HepG2 (cell line): ENCODE measurements around the gene LOX. TPM values are rescaled to one million over a fixed set of nuclear protein-coding genes. Genes with fewer than 3 reads are reported as not detected.

Experiments used
- ARNT2 ChIP-seq: sonication (generic); formaldehyde crosslinking; IDR thresholded peaks from 2 replicates; pipeline ENCODE4 v1.8.0; 2022; ENCODE audit warnings: mild to moderate bottlenecking, low read depth, missing genetic modification reagents, moderate library complexity
- ATM ChIP-seq: fragments of 450-650 bp; IDR thresholded peaks from 2 replicates; pipeline ENCODE4 v1.7.1; 2017; ENCODE audit warnings: mild to moderate bottlenecking, borderline replicate concordance
- ATRX ChIP-seq: sonication (generic); formaldehyde crosslinking; IDR thresholded peaks from 2 replicates; pipeline ENCODE4 v1.4.0; 2020; ENCODE audit warnings: missing genetic modification reagents, borderline replicate concordance
- ERF ChIP-seq: IDR thresholded peaks from 2 replicates; pipeline ENCODE4 v1.6.1; 2018; ENCODE audit warnings: missing biosample characterization, missing genetic modification reagents
- GZF1 ChIP-seq: sonication (generic); formaldehyde crosslinking; IDR thresholded peaks from 2 replicates; pipeline ENCODE4 v1.5.1; 2020; ENCODE audit warnings: mild to moderate bottlenecking, missing genetic modification reagents
- KDM2A ChIP-seq: sonication (generic); formaldehyde crosslinking; IDR thresholded peaks from 2 replicates; pipeline ENCODE4 v1.4.0; 2020; ENCODE audit warnings: low read depth, missing genetic modification reagents, borderline replicate concordance
- PHF21A ChIP-seq: sonication (generic); formaldehyde crosslinking; IDR thresholded peaks from 2 replicates; pipeline ENCODE4 v1.5.0; 2020; ENCODE audit warnings: mild to moderate bottlenecking, missing genetic modification reagents
- PHF8 ChIP-seq: sonication (generic); formaldehyde crosslinking; IDR thresholded peaks from 2 replicates; pipeline ENCODE4 v1.5.0; 2020; ENCODE audit warnings: missing genetic modification reagents
- POLR2A ChIP-seq, 2 experiments: IDR thresholded peaks; 2 replicates each; pipeline ENCODE4 v1.6.1; 2011; ENCODE audit warnings: low read depth in 2 of 2, low read length in 2 of 2, mild to moderate bottlenecking in 1 of 2, moderate library complexity in 1 of 2; ENCODE audit not compliant: insufficient read depth in 1 of 2
- REPIN1 ChIP-seq: sonication (generic); formaldehyde crosslinking; IDR thresholded peaks from 2 replicates; pipeline ENCODE4 v1.8.0; 2022; ENCODE audit warnings: missing genetic modification reagents, low read depth, mild to moderate bottlenecking, borderline replicate concordance
- TBP ChIP-seq: sonication (generic); formaldehyde crosslinking; IDR thresholded peaks from 2 replicates; pipeline ENCODE4 v1.5.0; 2020; ENCODE audit warnings: missing genetic modification reagents
- TOE1 ChIP-seq: sonication (generic); formaldehyde crosslinking; IDR thresholded peaks from 2 replicates; pipeline ENCODE4 v1.4.0; 2020; ENCODE audit warnings: mild to moderate bottlenecking, missing genetic modification reagents
- ZNF180 ChIP-seq: sonication (generic); formaldehyde crosslinking; IDR thresholded peaks from 2 replicates; pipeline ENCODE4 v1.4.0; 2020; ENCODE audit warnings: low read depth, missing genetic modification reagents, borderline replicate concordance
- ZNF414 ChIP-seq: sonication (generic); formaldehyde crosslinking; IDR thresholded peaks from 2 replicates; pipeline ENCODE4 v1.5.0; 2020; ENCODE audit warnings: missing genetic modification reagents
- ZNF501 ChIP-seq: sonication (generic); formaldehyde crosslinking; IDR thresholded peaks from 2 replicates; pipeline ENCODE4 v1.5.1; 2020; ENCODE audit warnings: mild to moderate bottlenecking, moderate library complexity, missing genetic modification reagents
- ZNF800 ChIP-seq: sonication (generic); formaldehyde crosslinking; IDR thresholded peaks from 2 replicates; pipeline ENCODE4 v1.4.0; 2020; ENCODE audit warnings: missing genetic modification reagents
- ZNF891 ChIP-seq: sonication (generic); formaldehyde crosslinking; IDR thresholded peaks from 2 replicates; pipeline ENCODE4 v1.5.0; 2020; ENCODE audit warnings: mild to moderate bottlenecking, missing genetic modification reagents
- polyA plus RNA-seq, 8 experiments: library from polyadenylated mRNA; depleted of rRNA in 3 of 8; stranded (reverse) in 7 of 8; unstranded in 1 of 8; fragments of >200 nt; fragmentation: Illumina TruSeq in 4 of 8; extraction: Trizol in 4 of 8; gene quantifications; 2 replicates each; pipeline versions ENCODE4 v1.2.1 to v1.2.3, GENCODE V29; 2011 to 2016; ENCODE audit warnings: low read depth in 4 of 8, missing spikeins in 1 of 8, mixed read lengths in 1 of 8; ENCODE audit not compliant: insufficient read depth in 1 of 8
- total RNA-seq, 5 experiments: library from RNA; depleted of rRNA; stranded (reverse); fragments of >200 nt; fragmentation: Illumina TruSeq; extraction: Trizol; gene quantifications; 2 replicates each; pipeline ENCODE4 v1.2.3, GENCODE V29; 2016; ENCODE audit warnings: low read depth in 1 of 5
- TF ChIP-seq, protein P1 (sequence below): sonication (generic); formaldehyde crosslinking; IDR thresholded peaks from 2 replicates; pipeline ENCODE4 v1.8.0; 2022; ENCODE audit warnings: mild to moderate bottlenecking, missing genetic modification reagents, borderline replicate concordance
- TF ChIP-seq, protein P2 (sequence below): IDR thresholded peaks from 2 replicates; pipeline ENCODE4 v1.6.1; 2016; ENCODE audit warnings: low read depth, missing genetic modification reagents, missing compliant biosample characterization
- TF ChIP-seq, protein P3 (sequence below): sonication (generic); formaldehyde crosslinking; IDR thresholded peaks from 2 replicates; pipeline ENCODE4 v1.8.1; 2023; ENCODE audit warnings: mild to moderate bottlenecking, missing genetic modification reagents, borderline replicate concordance

LOX gene
- total and polyA plus RNA-seq, 2 of the 13 experiments (the other 11 are each of a cell fraction or from before 2014, with no cell fraction given), result 0.73 to 173 TPM

GRCh38 chr5:122078116-122079110 is at the start of gene LOX (continued):
- TF ChIP-seq, protein P1, sequence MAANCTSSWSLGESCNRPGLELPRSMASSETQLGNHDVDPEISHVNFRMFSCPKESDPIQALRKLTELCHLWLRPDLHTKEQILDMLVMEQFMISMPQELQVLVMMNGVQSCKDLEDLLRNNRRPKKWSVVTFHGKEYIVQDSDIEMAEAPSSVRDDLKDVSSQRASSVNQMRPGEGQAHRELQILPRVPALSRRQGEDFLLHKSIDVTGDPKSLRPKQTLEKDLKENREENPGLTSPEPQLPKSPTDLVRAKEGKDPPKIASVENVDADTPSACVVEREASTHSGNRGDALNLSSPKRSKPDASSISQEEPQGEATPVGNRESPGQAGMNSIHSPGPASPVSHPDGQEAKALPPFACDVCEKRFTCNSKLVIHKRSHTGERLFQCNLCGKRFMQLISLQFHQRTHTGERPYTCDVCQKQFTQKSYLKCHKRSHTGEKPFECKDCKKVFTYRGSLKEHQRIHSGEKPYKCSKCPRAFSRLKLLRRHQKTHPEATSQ, result no peak
- TF ChIP-seq TOE1 (CRISPR knock-in tag) (no peak), ZNF891 (CRISPR knock-in tag) (no peak), ZNF180 (CRISPR knock-in tag) (no peak), POLR2A (IDR thresholded peaks at IDR 0.05; ENCODE audit: insufficient read depth in 1 of 2, low read depth in 2 of 2, low read length in 2 of 2) (peak in 1 of 2 experiments; percentile 46; a peak in 1 of 4 replicates), ZNF501 (no peak), ERF (CRISPR knock-in tag) (no peak), GZF1 (CRISPR knock-in tag) (no peak), KDM2A (CRISPR knock-in tag) (no peak), ATM (no peak), ZNF414 (CRISPR knock-in tag) (peak; percentile 36; the same call in 1 of the 2 replicates), ATRX (CRISPR knock-in tag) (no peak), PHF8 (CRISPR knock-in tag) (no peak), TBP (no peak), ZNF800 (CRISPR knock-in tag) (no peak), REPIN1 (CRISPR knock-in tag) (no peak), PHF21A (CRISPR knock-in tag) (no peak), ARNT2 (CRISPR knock-in tag) (peak; percentile 27; the same call in 1 of the 2 replicates)
- TF ChIP-seq, protein P2, sequence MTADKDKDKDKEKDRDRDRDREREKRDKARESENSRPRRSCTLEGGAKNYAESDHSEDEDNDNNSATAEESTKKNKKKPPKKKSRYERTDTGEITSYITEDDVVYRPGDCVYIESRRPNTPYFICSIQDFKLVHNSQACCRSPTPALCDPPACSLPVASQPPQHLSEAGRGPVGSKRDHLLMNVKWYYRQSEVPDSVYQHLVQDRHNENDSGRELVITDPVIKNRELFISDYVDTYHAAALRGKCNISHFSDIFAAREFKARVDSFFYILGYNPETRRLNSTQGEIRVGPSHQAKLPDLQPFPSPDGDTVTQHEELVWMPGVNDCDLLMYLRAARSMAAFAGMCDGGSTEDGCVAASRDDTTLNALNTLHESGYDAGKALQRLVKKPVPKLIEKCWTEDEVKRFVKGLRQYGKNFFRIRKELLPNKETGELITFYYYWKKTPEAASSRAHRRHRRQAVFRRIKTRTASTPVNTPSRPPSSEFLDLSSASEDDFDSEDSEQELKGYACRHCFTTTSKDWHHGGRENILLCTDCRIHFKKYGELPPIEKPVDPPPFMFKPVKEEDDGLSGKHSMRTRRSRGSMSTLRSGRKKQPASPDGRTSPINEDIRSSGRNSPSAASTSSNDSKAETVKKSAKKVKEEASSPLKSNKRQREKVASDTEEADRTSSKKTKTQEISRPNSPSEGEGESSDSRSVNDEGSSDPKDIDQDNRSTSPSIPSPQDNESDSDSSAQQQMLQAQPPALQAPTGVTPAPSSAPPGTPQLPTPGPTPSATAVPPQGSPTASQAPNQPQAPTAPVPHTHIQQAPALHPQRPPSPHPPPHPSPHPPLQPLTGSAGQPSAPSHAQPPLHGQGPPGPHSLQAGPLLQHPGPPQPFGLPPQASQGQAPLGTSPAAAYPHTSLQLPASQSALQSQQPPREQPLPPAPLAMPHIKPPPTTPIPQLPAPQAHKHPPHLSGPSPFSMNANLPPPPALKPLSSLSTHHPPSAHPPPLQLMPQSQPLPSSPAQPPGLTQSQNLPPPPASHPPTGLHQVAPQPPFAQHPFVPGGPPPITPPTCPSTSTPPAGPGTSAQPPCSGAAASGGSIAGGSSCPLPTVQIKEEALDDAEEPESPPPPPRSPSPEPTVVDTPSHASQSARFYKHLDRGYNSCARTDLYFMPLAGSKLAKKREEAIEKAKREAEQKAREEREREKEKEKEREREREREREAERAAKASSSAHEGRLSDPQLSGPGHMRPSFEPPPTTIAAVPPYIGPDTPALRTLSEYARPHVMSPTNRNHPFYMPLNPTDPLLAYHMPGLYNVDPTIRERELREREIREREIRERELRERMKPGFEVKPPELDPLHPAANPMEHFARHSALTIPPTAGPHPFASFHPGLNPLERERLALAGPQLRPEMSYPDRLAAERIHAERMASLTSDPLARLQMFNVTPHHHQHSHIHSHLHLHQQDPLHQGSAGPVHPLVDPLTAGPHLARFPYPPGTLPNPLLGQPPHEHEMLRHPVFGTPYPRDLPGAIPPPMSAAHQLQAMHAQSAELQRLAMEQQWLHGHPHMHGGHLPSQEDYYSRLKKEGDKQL (CRISPR knock-in tag), result no peak
- TF ChIP-seq, protein P3, sequence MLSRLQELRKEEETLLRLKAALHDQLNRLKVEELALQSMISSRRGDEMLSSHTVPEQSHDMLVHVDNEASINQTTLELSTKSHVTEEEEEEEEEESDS (CRISPR knock-in tag), result no peak
